Activated CD4-positive, alpha-beta memory T cell treated with anti-CD3 and anti-CD28 coated beads, Interleukin-2, amount 10 ng/mL, durations not matched to agents 7 days and 5 days (primary cell): ENCODE results near the gene BRINP2. TPM values are rescaled to one million over a fixed set of nuclear protein-coding genes. Genes with fewer than 3 reads are reported as not detected.

Experiments
- CTCF ChIA-PET: fragments of 350-600 bp; sonication (Branson Sonifier 250); formaldehyde crosslinking; loops from one replicate; lab custom pipeline; 2021; ENCODE audit warnings: antibody characterized with exemption, inconsistent platforms; lab: Charles Lee
- POLR2A ChIA-PET: fragments of 350-600 bp; sonication (Branson Sonifier 250); formaldehyde crosslinking; loops from one replicate; lab custom pipeline; 2021; ENCODE audit warnings: antibody characterized with exemption; lab: Charles Lee
- DNase-seq: peaks from one replicate; pipeline ENCODE4 v3.0.0-alpha.2; 2020
- H3K27ac Mint-ChIP-seq: one replicate; pipeline ENCODE4 v1.8.0; 2021; ENCODE audit warnings: mild to moderate bottlenecking, mixed read lengths
- H3K27me3 Mint-ChIP-seq: one replicate; pipeline ENCODE4 v1.8.0; 2021; ENCODE audit warnings: mixed read lengths
- H3K36me3 Mint-ChIP-seq: one replicate; pipeline ENCODE4 v1.8.0; 2021; ENCODE audit warnings: low read depth, mixed read lengths
- H3K4me1 Mint-ChIP-seq: one replicate; pipeline ENCODE4 v1.8.0; 2021; ENCODE audit warnings: mixed read lengths
- H3K4me3 Mint-ChIP-seq: one replicate; pipeline ENCODE4 v1.8.0; 2021; ENCODE audit warnings: mild to moderate bottlenecking, mixed read lengths
- H3K9me3 Mint-ChIP-seq: one replicate; pipeline ENCODE4 v1.8.0; 2021; ENCODE audit warnings: mixed read lengths
- total RNA-seq, 2 experiments: library from RNA; stranded (reverse); gene quantifications; one replicate each; pipeline ENCODE4 v1.2.3, GENCODE V29; 2021

The BRINP2 gene
- total RNA-seq, 2 experiments from 2014 or later: not detected

DNA sequence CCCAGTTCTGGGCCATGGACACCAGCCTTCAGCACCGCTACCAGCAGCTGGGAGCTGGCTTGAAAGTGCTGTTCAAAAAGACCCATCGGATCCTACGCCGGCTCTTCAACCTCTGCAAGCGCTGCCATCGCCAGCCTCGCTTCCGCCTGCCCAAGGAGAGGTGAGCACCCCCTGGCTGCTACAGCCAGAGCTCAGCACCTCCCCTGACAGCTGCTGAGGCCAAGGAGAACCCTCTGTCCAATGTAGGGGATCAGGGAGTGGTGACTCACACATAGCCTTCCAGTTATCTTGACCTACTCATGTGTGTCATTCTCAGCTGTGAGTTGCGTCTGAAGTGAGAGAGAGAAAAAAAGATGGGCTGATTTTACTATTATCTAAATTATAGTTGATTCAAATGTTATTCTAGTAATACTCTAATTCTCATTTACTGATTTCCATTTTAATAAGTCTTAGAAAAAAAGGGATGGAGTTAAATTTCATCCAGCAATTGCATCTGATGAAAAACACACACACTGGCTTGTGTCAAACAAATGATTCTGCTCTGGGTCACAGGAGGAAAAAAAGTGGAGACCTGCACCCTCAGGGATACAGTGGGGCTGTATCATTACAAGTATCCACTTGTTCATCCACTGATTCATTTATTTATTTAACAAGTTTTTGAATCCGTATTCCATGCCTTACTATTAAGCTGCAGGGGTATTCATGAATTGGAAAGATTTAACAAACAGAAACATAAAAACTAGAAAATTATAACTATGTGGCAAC is 108.0 kb downstream of the BRINP2 start:
- Mint-ChIP-seq H3K27ac (no peak overlapping the region), H3K27me3 (no peaks in the 10 kb centered on the region), H3K36me3 (no peaks in the 10 kb centered on the region), H3K4me3 (no peak overlapping the region), H3K9me3 (no peaks in the 10 kb centered on the region), H3K4me1 (no peaks in the 10 kb centered on the region)
- no peak for DNase-seq
- CTCF ChIA-PET: no interaction called here
- POLR2A ChIA-PET: no interaction called here

GRCh38 chr1:177281901-177282300 is 111.1 kb downstream of the BRINP2 start:
- no peak overlapping the region for H3K4me3 Mint-ChIP-seq
- CTCF ChIA-PET: no interaction called here
- peaks cover 1% of the 10 kb centered on the region for H3K9me3 Mint-ChIP-seq
- H3K27me3 Mint-ChIP-seq: no peaks in the 10 kb centered on the region
- POLR2A ChIA-PET: no interaction called here
- no peaks in the 10 kb centered on the region for H3K36me3 Mint-ChIP-seq
- H3K27ac Mint-ChIP-seq: no peak overlapping the region
- DNase-seq: no peak
- H3K4me1 Mint-ChIP-seq: no peaks in the 10 kb centered on the region

- Mint-ChIP-seq H3K36me3 (no peaks in the 10 kb centered on the region), H3K4me3 (no peak overlapping the region), H3K27me3 (no peaks in the 10 kb centered on the region), H3K9me3 (peaks cover 3% of the 10 kb centered on the region), H3K27ac (no peak overlapping the region), H3K4me1 (no peaks in the 10 kb centered on the region)
- POLR2A ChIA-PET: no interaction called here
- CTCF ChIA-PET: no interaction called here
- no peak for DNase-seq
Observed at GRCh38 chr1:177282976-177283375, 112.2 kb downstream of the BRINP2 start.

DNA sequence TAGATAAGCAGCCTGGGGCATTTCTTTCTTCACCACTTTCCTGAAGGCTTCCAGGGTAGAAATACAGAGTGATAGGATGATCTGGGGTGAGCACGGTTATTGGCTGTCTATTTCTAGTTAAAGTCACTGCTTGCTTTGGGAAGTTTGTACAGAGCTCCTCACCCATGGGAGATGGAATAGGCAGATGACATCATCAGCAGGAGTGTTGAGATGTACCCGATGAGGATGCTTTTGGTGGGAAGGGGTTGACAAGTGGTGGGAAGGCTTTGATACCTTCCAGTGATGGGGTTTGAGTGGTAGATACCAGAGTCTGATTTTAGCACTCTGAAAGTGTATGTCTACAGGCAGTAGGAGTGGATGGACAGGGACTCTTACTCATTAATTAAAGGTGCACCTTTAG is 112.6 kb downstream of the BRINP2 start:
- no peak for DNase-seq
- Mint-ChIP-seq H3K9me3 (peaks cover 3% of the 10 kb centered on the region), H3K36me3 (no peaks in the 10 kb centered on the region), H3K27me3 (no peaks in the 10 kb centered on the region), H3K27ac (no peak overlapping the region), H3K4me3 (no peak overlapping the region), H3K4me1 (no peaks in the 10 kb centered on the region)
- ChIA-PET CTCF (no interaction called here), POLR2A (no interaction called here)

- H3K4me3 Mint-ChIP-seq: no peak overlapping the region
Observed at GRCh38 chr1:177286396-177286795, 115.6 kb downstream of the BRINP2 start.

DNA sequence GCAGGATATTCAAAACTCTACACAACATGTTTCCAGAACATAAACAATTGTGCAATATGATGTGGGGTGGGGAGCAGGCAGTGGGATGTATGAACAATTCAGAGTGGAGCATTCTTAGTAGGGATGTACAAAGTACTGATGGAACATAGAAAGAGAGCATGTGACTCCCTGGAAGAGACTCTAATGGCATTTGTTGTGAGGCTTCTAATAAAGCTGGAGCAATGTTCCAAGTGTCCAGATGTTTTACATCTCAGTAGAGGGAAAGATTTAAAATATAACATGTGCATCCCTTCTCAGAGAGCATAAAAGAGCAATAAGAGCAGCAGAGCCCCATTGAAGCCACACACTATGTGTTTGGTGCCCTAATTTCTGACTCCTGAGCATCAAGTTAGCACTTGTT is 116.5 kb downstream of the BRINP2 start:
- Mint-ChIP-seq H3K36me3 (no peaks in the 10 kb centered on the region), H3K27me3 (no peaks in the 10 kb centered on the region), H3K4me3 (no peak overlapping the region), H3K9me3 (peaks cover 5% of the 10 kb centered on the region), H3K27ac (no peak overlapping the region), H3K4me1 (no peaks in the 10 kb centered on the region)
- DNase-seq: no peak
- CTCF ChIA-PET: no interaction called here
- POLR2A ChIA-PET: no interaction called here

More at GRCh38 chr1:177286396-177286795, 115.6 kb downstream of the BRINP2 start:
- ChIA-PET POLR2A (no interaction called here), CTCF (no interaction called here)
- Mint-ChIP-seq H3K27me3 (no peaks in the 10 kb centered on the region), H3K27ac (no peak overlapping the region), H3K4me1 (no peaks in the 10 kb centered on the region), H3K9me3 (peaks cover 3% of the 10 kb centered on the region), H3K36me3 (no peaks in the 10 kb centered on the region)
- DNase-seq: no peak

DNA sequence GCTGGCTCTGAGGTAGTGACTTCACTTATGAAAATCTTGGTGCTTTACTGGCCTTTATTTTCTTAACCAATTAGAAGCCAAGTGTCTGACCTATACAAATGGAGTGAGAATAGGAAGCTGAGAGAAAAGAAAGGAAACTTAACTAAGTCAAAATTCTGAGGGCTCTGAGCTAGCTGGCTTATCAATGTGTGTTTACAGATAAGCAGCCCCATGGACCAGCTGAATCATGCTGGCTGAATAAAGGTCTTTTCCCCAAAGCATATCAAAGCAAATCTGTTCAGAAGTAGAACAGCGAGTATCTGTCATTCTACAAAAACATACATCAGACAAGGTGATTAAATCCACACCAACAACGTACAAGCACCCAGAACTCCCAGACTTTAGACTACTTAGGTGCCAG is 117.2 kb downstream of the BRINP2 start:
- DNase-seq: no peak
- no peaks in the 10 kb centered on the region for H3K27me3 Mint-ChIP-seq

DNA sequence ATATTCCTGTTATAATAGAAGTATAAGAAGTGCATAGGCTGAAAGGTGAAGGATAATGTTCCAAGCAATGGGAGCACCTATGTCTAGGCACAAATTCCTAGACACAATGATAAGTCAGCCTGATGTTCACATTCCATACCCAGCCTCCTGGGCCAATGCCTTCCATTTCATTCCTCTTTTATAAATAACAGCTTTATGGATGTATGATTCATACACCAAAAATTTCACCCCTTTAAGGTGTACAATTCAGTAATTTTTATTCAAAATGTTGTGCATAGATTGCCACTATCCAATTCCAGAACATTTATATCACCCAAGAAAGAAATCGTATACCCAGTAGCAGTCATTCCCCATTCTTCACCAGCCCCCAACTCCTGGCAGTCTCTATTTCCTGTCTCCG is 118.8 kb downstream of the BRINP2 start:
- no peak overlapping the region for H3K4me3 Mint-ChIP-seq
- H3K27ac Mint-ChIP-seq: no peak overlapping the region
- no peaks in the 10 kb centered on the region for H3K4me1 Mint-ChIP-seq
- DNase-seq: no peak
- ChIA-PET CTCF (no interaction called here), POLR2A (no interaction called here)
- H3K27me3 Mint-ChIP-seq: no peaks in the 10 kb centered on the region
- peaks cover 5% of the 10 kb centered on the region for H3K9me3 Mint-ChIP-seq
- H3K36me3 Mint-ChIP-seq: no peaks in the 10 kb centered on the region

More for the DNA sequence above, 117.2 kb downstream of the BRINP2 start:
- Mint-ChIP-seq H3K9me3 (peaks cover 5% of the 10 kb centered on the region), H3K4me3 (no peak overlapping the region), H3K4me1 (no peaks in the 10 kb centered on the region), H3K27ac (no peak overlapping the region), H3K36me3 (no peaks in the 10 kb centered on the region)
- CTCF ChIA-PET: no interaction called here
- POLR2A ChIA-PET: no interaction called here

GRCh38 chr1:177300431-177300830 is 129.7 kb downstream of the BRINP2 start:
- POLR2A ChIA-PET: no interaction called here
- no peak overlapping the region for H3K27ac Mint-ChIP-seq
- CTCF ChIA-PET: no interaction called here
- DNase-seq: no peak
- H3K4me1 Mint-ChIP-seq: no peaks in the 10 kb centered on the region
- H3K36me3 Mint-ChIP-seq: no peaks in the 10 kb centered on the region
- H3K27me3 Mint-ChIP-seq: no peaks in the 10 kb centered on the region
- peaks cover 3% of the 10 kb centered on the region for H3K9me3 Mint-ChIP-seq
- H3K4me3 Mint-ChIP-seq: no peak overlapping the region

DNA sequence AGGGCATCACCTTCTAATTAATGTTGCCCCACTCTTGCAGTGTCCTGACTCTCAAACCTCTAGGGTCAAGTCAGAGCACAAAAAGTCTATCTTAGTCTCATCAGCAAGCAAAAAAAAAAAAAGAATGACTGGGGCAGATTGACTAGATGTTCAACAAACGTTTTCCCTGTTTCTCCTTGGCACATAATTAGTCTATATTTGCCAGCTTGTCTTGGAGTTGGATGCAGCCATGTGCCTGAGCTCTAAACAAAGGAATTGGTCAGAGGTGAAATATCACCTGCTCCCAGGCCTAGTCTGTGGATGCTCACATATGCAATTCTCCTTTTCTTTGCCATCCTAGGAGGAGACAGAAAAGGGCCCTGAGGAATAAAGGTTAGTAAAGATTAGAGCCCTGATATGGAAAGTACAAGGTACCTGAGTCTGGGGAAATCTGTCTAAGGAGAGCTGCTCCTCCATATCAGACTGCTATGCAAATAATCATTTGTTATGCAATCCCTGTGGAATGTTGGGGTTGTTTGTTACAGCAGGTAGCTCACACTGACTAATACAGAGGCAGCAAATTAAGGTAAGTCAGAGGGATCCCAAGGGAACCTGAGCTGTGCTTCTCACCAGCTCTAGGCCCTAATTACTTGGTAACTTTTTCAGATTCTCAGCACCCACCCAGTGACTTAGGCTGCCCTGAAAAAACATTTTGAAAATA is 130.8 kb downstream of the BRINP2 start:
- Mint-ChIP-seq H3K27me3 (no peaks in the 10 kb centered on the region), H3K9me3 (no peaks in the 10 kb centered on the region), H3K27ac (no peak overlapping the region), H3K4me3 (no peak overlapping the region), H3K4me1 (no peaks in the 10 kb centered on the region), H3K36me3 (no peaks in the 10 kb centered on the region)
- ChIA-PET CTCF (interaction anchor here (1.1 kb wide), 1 partner anchor 404 kb away, joined by 3 read pairs; no protein-coding TSS in a partner anchor), POLR2A (no interaction called here)
- no peak for DNase-seq

DNA sequence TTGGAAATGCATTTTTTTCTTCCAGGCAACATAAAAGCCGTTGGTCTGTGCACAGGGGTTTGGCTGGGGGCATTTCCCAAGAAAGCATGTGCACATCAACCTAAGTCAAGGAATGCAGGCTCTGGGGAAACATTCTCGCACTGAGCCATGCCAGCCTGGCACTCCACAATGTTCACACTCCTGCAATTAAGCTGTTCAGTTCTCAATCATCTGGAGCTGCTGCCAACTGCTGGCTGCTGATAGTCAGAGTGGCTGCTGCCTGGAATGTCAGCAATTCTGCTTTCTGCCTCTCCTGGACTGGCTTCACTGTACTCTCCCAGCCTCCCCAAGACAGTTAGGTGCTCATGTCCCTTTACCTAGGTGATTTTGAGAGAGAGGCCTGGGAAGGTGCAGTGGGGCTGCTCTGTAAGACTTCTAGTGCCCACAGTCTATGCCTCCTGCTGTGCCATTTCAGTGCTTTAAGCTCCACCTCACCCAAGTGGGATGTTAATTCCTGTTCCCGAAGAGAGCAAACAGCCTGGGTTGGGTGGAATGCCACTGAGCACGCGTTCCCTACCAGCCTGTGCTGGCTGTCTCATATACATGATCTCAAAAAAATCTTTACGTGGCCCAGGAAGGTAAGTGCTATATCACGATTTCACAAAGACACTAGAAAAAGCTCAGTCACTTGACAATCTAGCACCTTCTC is 131.7 kb downstream of the BRINP2 start:
- Mint-ChIP-seq H3K4me3 (no peak overlapping the region), H3K4me1 (no peaks in the 10 kb centered on the region), H3K27me3 (no peaks in the 10 kb centered on the region), H3K9me3 (no peaks in the 10 kb centered on the region), H3K36me3 (no peaks in the 10 kb centered on the region), H3K27ac (no peak overlapping the region)
- POLR2A ChIA-PET: no interaction called here
- DNase-seq: no peak
- CTCF ChIA-PET: interaction anchor here (1.1 kb wide), 1 partner anchor 405 kb away, joined by 3 read pairs; no protein-coding TSS in a partner anchor

- H3K27me3 Mint-ChIP-seq: no peaks in the 10 kb centered on the region
Observed at GRCh38 chr1:177305040-177306018, 134.6 kb downstream of the BRINP2 start.

More at GRCh38 chr1:177305040-177306018, 134.6 kb downstream of the BRINP2 start:
- no peak for DNase-seq
- H3K4me3 Mint-ChIP-seq: no peak overlapping the region
- H3K4me1 Mint-ChIP-seq: no peaks in the 10 kb centered on the region
- H3K9me3 Mint-ChIP-seq: no peaks in the 10 kb centered on the region
- ChIA-PET POLR2A (no interaction called here), CTCF (no interaction called here)
- H3K36me3 Mint-ChIP-seq: no peaks in the 10 kb centered on the region
- H3K27ac Mint-ChIP-seq: no peak overlapping the region
